PC-9 (cell line): ENCODE data around the gene WNK2.

Experiments used
- CTCF ChIP-seq: fragments of 200-600 bp; sonication (generic); conservative IDR thresholded peaks from 2 replicates; pipeline ENCODE4 v1.6.1; 2017; ENCODE audit warnings: mixed run types, antibody characterized with exemption, mild to moderate bottlenecking, moderate library complexity
- EZH2 ChIP-seq: fragments of 200-600 bp; sonication (generic); IDR thresholded peaks from 2 replicates; pipeline ENCODE4 v1.8.0; 2017; ENCODE audit warnings: antibody characterized with exemption, low read depth

GRCh38 chr9:93218161-93218560 lies 34.2 kb downstream of the WNK2 start:
- TF ChIP-seq CTCF (no peak), EZH2 (no peak)
